Activated CD8-positive, alpha-beta memory T cell treated with anti-CD3 and anti-CD28 coated beads, Interleukin-2, amount 50 U/mL, for 4 hours (primary cell): ENCODE measurements around the gene DPYSL4.

Source experiments
- DNase-seq: peaks from one replicate; pipeline ENCODE4 v3.0.0-alpha.2; 2020

DPYSL4 gene

GRCh38 chr10:132164761-132165278 is 21.9 kb upstream of the DPYSL4 start:
- DNase-seq = no peak

- DNase-seq = no peak
Measured at GRCh38 chr10:132165416-132165980, 21.2 kb upstream of the DPYSL4 start.

- DNase-seq = no peak
Measured at GRCh38 chr10:132166216-132166950, 20.4 kb upstream of the DPYSL4 start.

- no peak for DNase-seq
Measured at GRCh38 chr10:132167041-132167674, 19.6 kb upstream of the DPYSL4 start.

GRCh38 chr10:132167976-132168375 is 18.8 kb upstream of the DPYSL4 start:
- no peak for DNase-seq

- no peak for DNase-seq
Measured at GRCh38 chr10:132168571-132169030, 18.1 kb upstream of the DPYSL4 start.

- no peak for DNase-seq
Measured at GRCh38 chr10:132169031-132169765, 17.6 kb upstream of the DPYSL4 start.

GRCh38 chr10:132169766-132170560 is 16.8 kb upstream of the DPYSL4 start:
- no peak for DNase-seq

- DNase-seq = no peak
Measured at GRCh38 chr10:132170561-132171361, 16.0 kb upstream of the DPYSL4 start.

GRCh38 chr10:132172091-132173066 is 14.4 kb upstream of the DPYSL4 start:
- DNase-seq = no peak

GRCh38 chr10:132173185-132173584 is 13.6 kb upstream of the DPYSL4 start:
- DNase-seq = no peak

GRCh38 chr10:132174237-132174636 is 12.5 kb upstream of the DPYSL4 start:
- DNase-seq = no peak

- DNase-seq = no peak
Measured at GRCh38 chr10:132175408-132175807, 11.3 kb upstream of the DPYSL4 start.

GRCh38 chr10:132175907-132176581 is 10.7 kb upstream of the DPYSL4 start:
- DNase-seq = no peak

- no peak for DNase-seq
Measured at GRCh38 chr10:132176623-132177500, 9.9 kb upstream of the DPYSL4 start.

GRCh38 chr10:132178046-132178445 is 8.7 kb upstream of the DPYSL4 start:
- no peak for DNase-seq

- DNase-seq = no peak
Measured at GRCh38 chr10:132178672-132179545, 7.8 kb upstream of the DPYSL4 start.
